IMR-90 (cell line): ENCODE data around the gene APBB3. TPM values are rescaled to one million over a fixed set of nuclear protein-coding genes. Genes with fewer than 3 reads are reported as not detected.
A peak's percentile ranks its signal among the peaks of the same experiment; 100 is the strongest.

ENCODE experiments used
- ATAC-seq: fragments of 200-7000 bp; cut with Tn5 transposase; 2 replicates; pipeline ENCODE4 v1.9.1; 2020; ENCODE audit warnings: low read depth, mild to moderate bottlenecking, moderate library complexity
- BruUV-seq: library from RNA; stranded (reverse); fragments of 400-500 nt; replicated peaks from 2 replicates; lab custom pipeline; 2021; lab: Mats Ljungman, UMichigan
- CTCF ChIA-PET: fragments of 300-600 bp; formaldehyde crosslinking; extraction: SDS; loops from one replicate; lab custom pipeline; 2021; ENCODE audit warnings: antibody characterized with exemption; lab: Yijun Ruan, JAX
- POLR2A ChIA-PET: fragments of 300-600 bp; sonication (Branson Sonifier 250); formaldehyde crosslinking; loops from one replicate; lab custom pipeline; 2022; ENCODE audit warnings: antibody characterized with exemption; ENCODE audit not compliant: unreplicated experiment; lab: Charles Lee
- DNase-seq: peaks from one replicate; pipeline ENCODE4 v3.0.0; 2013
- H2AFZ ChIP-seq: replicated peaks from 2 replicates; pipeline ENCODE3; 2013; ENCODE audit warnings: low read length, mild to moderate bottlenecking; ENCODE audit not compliant: poor library complexity
- H2AK5ac ChIP-seq: 2 replicates; pipeline ENCODE4 v1.6.1; 2013; ENCODE audit warnings: low read depth, low read length, inconsistent platforms
- H2AK9ac ChIP-seq: replicated peaks from 2 replicates; pipeline ENCODE3; 2013; ENCODE audit warnings: mild to moderate bottlenecking, low read depth, low read length, moderate library complexity; ENCODE audit not compliant: poor library complexity
- H2BK120ac ChIP-seq: 2 replicates; pipeline ENCODE4 v1.6.1; 2013; ENCODE audit warnings: low read depth, low read length, inconsistent platforms
- H2BK15ac ChIP-seq: 3 replicates; pipeline ENCODE4 v1.6.1; 2013; ENCODE audit warnings: low read depth, low read length, inconsistent platforms
- H2BK20ac ChIP-seq: 2 replicates; pipeline ENCODE4 v1.6.1; 2013; ENCODE audit warnings: low read depth, mild to moderate bottlenecking, inconsistent platforms, low read length, moderate library complexity
- H2BK5ac ChIP-seq: 2 replicates; pipeline ENCODE4 v1.6.1; 2013; ENCODE audit warnings: mild to moderate bottlenecking, low read depth, low read length, inconsistent platforms; ENCODE audit not compliant: poor library complexity, severe bottlenecking
- H3K14ac ChIP-seq: replicated peaks from 2 replicates; pipeline ENCODE4 v1.6.1; 2013; ENCODE audit warnings: low read depth, low read length, inconsistent platforms
- H3K18ac ChIP-seq: 2 replicates; pipeline ENCODE4 v1.6.1; 2013; ENCODE audit warnings: low read depth, low read length, control low read depth
- H3K23ac ChIP-seq: 2 replicates; pipeline ENCODE4 v1.6.1; 2013; ENCODE audit warnings: low read depth, low read length, inconsistent platforms
- H3K27ac ChIP-seq: 2 replicates; pipeline ENCODE4 v1.5.1; 2013; ENCODE audit warnings: mild to moderate bottlenecking, control low read depth, low read length; ENCODE audit not compliant: insufficient read depth
- H3K27me3 ChIP-seq: 2 replicates; pipeline ENCODE4 v1.6.1; 2013; ENCODE audit warnings: low read length; ENCODE audit not compliant: control insufficient read depth, insufficient read depth
- H3K36me3 ChIP-seq: 2 replicates; pipeline ENCODE4 v1.6.1; 2013; ENCODE audit warnings: low read length, mixed read lengths; ENCODE audit not compliant: control insufficient read depth, insufficient read depth
- H3K4ac ChIP-seq: 2 replicates; pipeline ENCODE4 v1.6.1; 2013; ENCODE audit warnings: low read depth, low read length, inconsistent platforms
- H3K4me1 ChIP-seq: 2 replicates; pipeline ENCODE4 v1.6.1; 2013; ENCODE audit warnings: low read length, mixed read lengths; ENCODE audit not compliant: control insufficient read depth, insufficient read depth
- H3K4me2 ChIP-seq: 2 replicates; pipeline ENCODE4 v1.6.1; 2013; ENCODE audit warnings: low read depth, mild to moderate bottlenecking, control low read depth, low read length, moderate library complexity
- H3K4me3 ChIP-seq: 2 replicates; pipeline ENCODE4 v1.5.1; 2013; ENCODE audit warnings: low read depth, mild to moderate bottlenecking, control low read depth, low read length, moderate library complexity; ENCODE audit not compliant: insufficient read depth
- H3K56ac ChIP-seq: 2 replicates; pipeline ENCODE4 v1.6.1; 2013; ENCODE audit warnings: low read length, inconsistent platforms; ENCODE audit not compliant: insufficient read depth; ENCODE audit errors: extremely low read depth
- H3K79me1 ChIP-seq, 2 experiments: 2 replicates each; pipeline ENCODE4 v1.6.1; 2013; ENCODE audit warnings: low read length in 2 of 2, inconsistent platforms in 1 of 2, low read depth in 1 of 2
- H3K9ac ChIP-seq: 2 replicates; pipeline ENCODE4 v1.6.1; 2013; ENCODE audit warnings: low read depth, low read length, control low read depth
- H3K9me1 ChIP-seq: 2 replicates; pipeline ENCODE4 v1.6.1; 2013; ENCODE audit warnings: low read length, inconsistent platforms; ENCODE audit not compliant: insufficient read depth
- H3K9me3 ChIP-seq: 2 replicates; pipeline ENCODE4 v1.6.1; 2013; ENCODE audit warnings: low read length; ENCODE audit not compliant: control insufficient read depth, insufficient read depth
- H4K20me1 ChIP-seq: 2 replicates; pipeline ENCODE4 v1.6.1; 2013; ENCODE audit warnings: low read length, inconsistent platforms; ENCODE audit not compliant: insufficient read depth
- H4K5ac ChIP-seq: 2 replicates; pipeline ENCODE4 v1.6.1; 2013; ENCODE audit warnings: mild to moderate bottlenecking, low read depth, low read length, control low read depth
- H4K8ac ChIP-seq, 2 experiments: 2 replicates each; pipeline ENCODE4 v1.6.1; 2013; ENCODE audit warnings: low read depth in 2 of 2, low read length in 2 of 2, control low read depth in 1 of 2, inconsistent platforms in 1 of 2
- H4K91ac ChIP-seq: 2 replicates; pipeline ENCODE4 v1.6.1; 2013; ENCODE audit warnings: low read depth, low read length, inconsistent platforms; ENCODE audit not compliant: insufficient read depth
- BHLHE40 ChIP-seq: fragments of 150-350 bp; IDR thresholded peaks from 2 replicates; pipeline ENCODE4 v1.6.1; 2016; ENCODE audit warnings: mild to moderate bottlenecking, low read depth, low read length
- CEBPB ChIP-seq: IDR thresholded peaks from 2 replicates; pipeline ENCODE4 v1.6.1; 2012; ENCODE audit warnings: low read depth, low read length, improper control_type of control experiment
- CHD1 ChIP-seq: IDR thresholded peaks from 2 replicates; pipeline ENCODE4 v1.6.1; 2012; ENCODE audit warnings: low read depth, low read length, improper control_type of control experiment
- CTCF ChIP-seq: conservative IDR thresholded peaks from 2 replicates; pipeline ENCODE4 v1.5.1; 2012; ENCODE audit warnings: mild to moderate bottlenecking, low read depth, low read length, improper control_type of control experiment
- ELK1 ChIP-seq: fragments of 150-350 bp; IDR thresholded peaks from 2 replicates; pipeline ENCODE4 v1.6.1; 2016; ENCODE audit warnings: low read depth, mild to moderate bottlenecking, low read length, moderate library complexity, borderline replicate concordance
- FOS ChIP-seq: fragments of 150-350 bp; IDR thresholded peaks from 2 replicates; pipeline ENCODE4 v1.6.1; 2016; ENCODE audit warnings: low read depth, low read length
- MAFK ChIP-seq: IDR thresholded peaks from 2 replicates; pipeline ENCODE4 v1.6.1; 2012; ENCODE audit warnings: low read depth, low read length, improper control_type of control experiment
- MAZ ChIP-seq: IDR thresholded peaks from 2 replicates; pipeline ENCODE4 v1.6.1; 2012; ENCODE audit warnings: low read depth, mild to moderate bottlenecking, low read length, improper control_type of control experiment, moderate library complexity, borderline replicate concordance
- MXI1 ChIP-seq: IDR thresholded peaks from 2 replicates; pipeline ENCODE4 v1.6.1; 2012; ENCODE audit warnings: low read depth, mild to moderate bottlenecking, low read length, moderate library complexity, borderline replicate concordance
- NFE2L2 ChIP-seq: fragments of 150-350 bp; IDR thresholded peaks from 2 replicates; pipeline ENCODE4 v1.6.1; 2016; ENCODE audit warnings: low read depth, mild to moderate bottlenecking, low read length
- POLR2A ChIP-seq: IDR thresholded peaks from 2 replicates; pipeline ENCODE4 v1.6.1; 2012; ENCODE audit warnings: mild to moderate bottlenecking, low read depth, low read length
- RAD21 ChIP-seq: IDR thresholded peaks from 2 replicates; pipeline ENCODE4 v1.6.1; 2012; ENCODE audit warnings: low read length, improper control_type of control experiment
- RCOR1 ChIP-seq: IDR thresholded peaks from 2 replicates; pipeline ENCODE4 v1.6.1; 2012; ENCODE audit warnings: mild to moderate bottlenecking, low read length, improper control_type of control experiment; ENCODE audit not compliant: insufficient replicate concordance
- RFX5 ChIP-seq: IDR thresholded peaks from 2 replicates; pipeline ENCODE4 v1.8.0; 2012; ENCODE audit warnings: low read depth, mild to moderate bottlenecking, low read length, moderate library complexity
- SMC3 ChIP-seq: fragments of 150-350 bp; IDR thresholded peaks from 2 replicates; pipeline ENCODE4 v1.6.1; 2016; ENCODE audit warnings: low read depth, mild to moderate bottlenecking, antibody characterized with exemption, low read length, moderate library complexity
- USF2 ChIP-seq: fragments of 150-350 bp; IDR thresholded peaks from 2 replicates; pipeline ENCODE4 v1.6.1; 2017; ENCODE audit warnings: mild to moderate bottlenecking, antibody characterized with exemption, low read length, low read depth
- WGBS, 2 experiments: methylation state at CpG; one replicate each; pipeline versions ENCODE4 v1.1.5 to v1.1.7; 2013; ENCODE audit warnings: missing lambda C conversion rate in 2 of 2; ENCODE audit not compliant: insufficient read length in 1 of 2; ENCODE audit errors: extremely low coverage in 2 of 2; 5-methylcytosine and 5-hydroxymethylcytosine counted together
- dilution Hi-C: fragments of 300-500 bp; cut with HindIII; formaldehyde crosslinking; loops from one replicate; pipeline ENCODE4 v1.14.3; 2018; ENCODE audit warnings: low sequenced_read_pairs; ENCODE audit not compliant: unreplicated experiment
- in situ Hi-C: fragments of 300-500 bp; cut with MboI; formaldehyde crosslinking; loops from 3 replicates; pipeline ENCODE4 v1.14.3; 2019; ENCODE audit warnings: low sequenced_read_pairs, inconsistent platforms, mixed read lengths
- intact Hi-C: fragments of 100-400 bp; cut with micrococcal nuclease; formaldehyde crosslinking; loops from 2 replicates; pipeline ENCODE4 v1.10.0; 2022
- polyA plus RNA-seq, 3 experiments: library from polyadenylated mRNA; depleted of rRNA; stranded (reverse); fragments of >200 nt; gene quantifications; 2 replicates each; pipeline ENCODE4 v1.2.3, GENCODE V29; 2012; ENCODE audit warnings: low replicate concordance in 1 of 3
- total RNA-seq: library from RNA; depleted of rRNA; stranded (reverse); fragments of >200 nt; gene quantifications from 2 replicates; pipeline ENCODE4 v1.2.3, GENCODE V29; 2012

The APBB3 gene
- total and polyA plus RNA-seq, 2 of the 4 experiments (the other 2 are of a cell fraction): 6.6 to 23.8 TPM

GRCh38 chr5:140591747-140592372 lies 27.5 kb upstream of the APBB3 start:
- Histone ChIP-seq H2BK120ac (peak overlapping the region; percentile 22; the same call in 1 of the 2 replicates), H3K18ac (no peak overlapping the region), H3K23ac (no peak overlapping the region), H3K14ac (peak overlapping the region; percentile 15; the same call in 1 of the 2 replicates), H4K20me1 (no peaks in the 10 kb centered on the region), H3K9ac (no peak overlapping the region), H2BK15ac (peak overlapping the region; percentile 57; the same call in 1 of the 3 replicates), H4K5ac (no peak overlapping the region), H3K36me3 (no peaks in the 10 kb centered on the region), H2BK5ac (no peak overlapping the region), H3K4me1 (peaks cover 12% of the 10 kb centered on the region), H3K4me3 (no peak overlapping the region), H3K79me1 (no peaks in the 10 kb centered on the region), H3K27me3 (no peaks in the 10 kb centered on the region; the same call in 1 of the 2 replicates), H3K9me1 (no peaks in the 10 kb centered on the region), H2BK20ac (peak overlapping the region; percentile 80), H4K91ac (no peak overlapping the region), H2AK9ac (peak overlapping the region; percentile 69), H3K4ac (peak overlapping the region; percentile 50), H4K8ac (peak overlapping the region in 1 of 2 experiments; percentile 72; a peak in 1 of 4 replicates), H2AFZ (peak overlapping the region; percentile 89), H3K9me3 (no peaks in the 10 kb centered on the region), H3K27ac (no peak overlapping the region), H3K56ac (no peak overlapping the region), H3K4me2 (no peak overlapping the region), H2AK5ac (peak overlapping the region; percentile 79; the same call in 1 of the 2 replicates)
- ATAC-seq: peak; percentile 80
- POLR2A ChIA-PET: no interaction called here
- DNase-seq: peak; percentile 57
- 20% methylated on average over 1 of the region's 5 CpGs; no CpG with 5 or more reads in 1 of the 2 experiments for WGBS, 2 experiments
- no TSS peak for BruUV-seq
- intact Hi-C loops (no loop called here), dilution Hi-C loops (no loop called here), in situ Hi-C loops (no loop called here)
- CTCF ChIA-PET: no interaction called here
- no peak for TF ChIP-seq FOS
- no peak for TF ChIP-seq MAZ
- TF ChIP-seq ELK1: no peak
- no peak for TF ChIP-seq RFX5
- no peak for TF ChIP-seq SMC3
- no peak for TF ChIP-seq RCOR1
- no peak for TF ChIP-seq CEBPB
- TF ChIP-seq POLR2A: no peak
- no peak for TF ChIP-seq BHLHE40
- TF ChIP-seq MAFK: no peak
- TF ChIP-seq CTCF: no peak
- no peak for TF ChIP-seq CHD1
- TF ChIP-seq MXI1: no peak
- no peak for TF ChIP-seq NFE2L2
- no peak for TF ChIP-seq RAD21
- no peak for TF ChIP-seq USF2
